ENCODE results near the gene ANKK1. TPM values are rescaled to one million over a fixed set of nuclear protein-coding genes. Genes with fewer than 3 reads are reported as not detected.

Gene ANKK1
- total RNA-seq, 1 donor from 2014 or later, result 0.60 TPM

GRCh38 chr11:113449743-113450142 is 62.2 kb downstream of the ANKK1 start:
- Mint-ChIP-seq H3K27ac (no peak overlapping the region), H3K27me3 (peaks cover 16% of the 10 kb centered on the region), H3K36me3 (ENCODE audit: low read depth) (no peaks in the 10 kb centered on the region), H3K9me3 (no peaks in the 10 kb centered on the region), H3K4me1 (no peaks in the 10 kb centered on the region), H3K4me3 (no peak overlapping the region)
- CTCF ChIA-PET, result no interaction called here
- ATAC-seq (ENCODE audit: low read depth) (no peak), DNase-seq (no peak)
- POLR2A ChIA-PET, result no interaction called here
- TF ChIP-seq CTCF (IDR thresholded peaks at IDR 0.05), result no peak
- intact Hi-C loops (cut with micrococcal nuclease), result no loop called here

Other genes with a start within 250 kb of the ANKK1 start
- 21.3 and 25.2 TPM in 2 replicates for gene TTC12, start 73.2 kb upstream of the ANKK1 start, total RNA-seq
- gene DRD2, start 87.6 kb downstream of the ANKK1 start, total RNA-seq, result not detected in 2 replicates

All from activated B cell treated with CpG ODN at 0.5 μM for 24 hours (primary cell).